Astrocyte (in vitro differentiated cells and primary cell): Measurements from ENCODE around the gene RETREG2. TPM values are rescaled to one million over a fixed set of nuclear protein-coding genes. Genes with fewer than 3 reads are reported as not detected.

Experiments
- DNase-seq: peaks from one replicate; pipeline ENCODE4 v3.0.0-alpha.2; 2010; ENCODE audit warnings: low read depth
- FAIRE-seq: peaks from 2 replicates; lab custom pipeline; 2011; peaks lifted over from hg19 to GRCh38; lab: Jason Lieb, UNC
- H2AFZ ChIP-seq: 2 replicates; pipeline ENCODE4 v1.6.0; 2012; ENCODE audit warnings: low read depth, low read length, inconsistent platforms
- H3K27ac ChIP-seq: 2 replicates; pipeline ENCODE4 v1.5.1; 2011; ENCODE audit warnings: low read depth, low read length, inconsistent platforms
- H3K27me3 ChIP-seq: 2 replicates; pipeline ENCODE4 v1.6.0; 2011; ENCODE audit warnings: low read length, inconsistent platforms; ENCODE audit not compliant: insufficient read depth
- H3K36me3 ChIP-seq: 2 replicates; pipeline ENCODE4 v1.5.1; 2011; ENCODE audit warnings: low read length, inconsistent platforms; ENCODE audit not compliant: insufficient read depth
- H3K4me1 ChIP-seq: 2 replicates; pipeline ENCODE4 v1.5.1; 2011; ENCODE audit warnings: low read length, inconsistent platforms; ENCODE audit not compliant: insufficient read depth
- H3K4me2 ChIP-seq: 2 replicates; pipeline ENCODE4 v1.6.0; 2012; ENCODE audit warnings: low read length, inconsistent platforms
- H3K4me3 ChIP-seq: 2 replicates; pipeline ENCODE4 v1.5.1; 2011; ENCODE audit warnings: low read depth, mild to moderate bottlenecking, low read length, inconsistent platforms; ENCODE audit not compliant: insufficient read depth
- H3K79me2 ChIP-seq: 2 replicates; pipeline ENCODE4 v1.6.0; 2012; ENCODE audit warnings: mild to moderate bottlenecking, low read length, inconsistent platforms; ENCODE audit not compliant: insufficient read depth
- H3K9ac ChIP-seq: 2 replicates; pipeline ENCODE4 v1.6.0; 2012; ENCODE audit warnings: mild to moderate bottlenecking, low read length, inconsistent platforms
- H3K9me3 ChIP-seq: 2 replicates; pipeline ENCODE4 v1.5.1; 2012; ENCODE audit warnings: low read depth, mild to moderate bottlenecking, low read length, inconsistent platforms; ENCODE audit not compliant: insufficient read depth
- H4K20me1 ChIP-seq: 2 replicates; pipeline ENCODE4 v1.6.0; 2012; ENCODE audit warnings: low read length, inconsistent platforms; ENCODE audit not compliant: insufficient read depth
- H3K27ac Mint-ChIP-seq: one replicate; pipeline ENCODE4 v1.8.0; 2021; ENCODE audit warnings: mild to moderate bottlenecking, mixed read lengths; ENCODE audit not compliant: unreplicated experiment
- H3K27me3 Mint-ChIP-seq: one replicate; pipeline ENCODE4 v1.8.0; 2021; ENCODE audit warnings: low read depth, mixed read lengths; ENCODE audit not compliant: unreplicated experiment
- H3K36me3 Mint-ChIP-seq: one replicate; pipeline ENCODE4 v1.8.0; 2021; ENCODE audit warnings: low read depth, mixed read lengths; ENCODE audit not compliant: unreplicated experiment
- H3K4me1 Mint-ChIP-seq: one replicate; pipeline ENCODE4 v1.8.0; 2021; ENCODE audit warnings: low read depth, mixed read lengths; ENCODE audit not compliant: unreplicated experiment
- H3K4me3 Mint-ChIP-seq: one replicate; pipeline ENCODE4 v1.8.0; 2021; ENCODE audit warnings: mild to moderate bottlenecking, moderate library complexity, mixed read lengths; ENCODE audit not compliant: unreplicated experiment
- H3K9me3 Mint-ChIP-seq: one replicate; pipeline ENCODE4 v1.8.0; 2021; ENCODE audit warnings: mild to moderate bottlenecking, mixed read lengths; ENCODE audit not compliant: unreplicated experiment
- CTCF ChIP-seq: IDR thresholded peaks from 2 replicates; pipeline ENCODE4 v1.5.1; 2011; ENCODE audit warnings: low read depth, mild to moderate bottlenecking, inconsistent platforms, low read length, moderate library complexity; ENCODE audit not compliant: insufficient read depth
- EZH2 ChIP-seq: IDR thresholded peaks from 2 replicates; pipeline ENCODE4 v1.6.1; 2012; ENCODE audit warnings: mild to moderate bottlenecking, low read length, inconsistent platforms; ENCODE audit not compliant: insufficient read depth
- total RNA-seq: library from RNA; stranded (reverse); gene quantifications from 2 replicates; pipeline ENCODE4 v1.2.1, GENCODE V29; 2021

RETREG2 gene
- total RNA-seq, 1 donor from 2014 or later: 54.8 TPM

DNA sequence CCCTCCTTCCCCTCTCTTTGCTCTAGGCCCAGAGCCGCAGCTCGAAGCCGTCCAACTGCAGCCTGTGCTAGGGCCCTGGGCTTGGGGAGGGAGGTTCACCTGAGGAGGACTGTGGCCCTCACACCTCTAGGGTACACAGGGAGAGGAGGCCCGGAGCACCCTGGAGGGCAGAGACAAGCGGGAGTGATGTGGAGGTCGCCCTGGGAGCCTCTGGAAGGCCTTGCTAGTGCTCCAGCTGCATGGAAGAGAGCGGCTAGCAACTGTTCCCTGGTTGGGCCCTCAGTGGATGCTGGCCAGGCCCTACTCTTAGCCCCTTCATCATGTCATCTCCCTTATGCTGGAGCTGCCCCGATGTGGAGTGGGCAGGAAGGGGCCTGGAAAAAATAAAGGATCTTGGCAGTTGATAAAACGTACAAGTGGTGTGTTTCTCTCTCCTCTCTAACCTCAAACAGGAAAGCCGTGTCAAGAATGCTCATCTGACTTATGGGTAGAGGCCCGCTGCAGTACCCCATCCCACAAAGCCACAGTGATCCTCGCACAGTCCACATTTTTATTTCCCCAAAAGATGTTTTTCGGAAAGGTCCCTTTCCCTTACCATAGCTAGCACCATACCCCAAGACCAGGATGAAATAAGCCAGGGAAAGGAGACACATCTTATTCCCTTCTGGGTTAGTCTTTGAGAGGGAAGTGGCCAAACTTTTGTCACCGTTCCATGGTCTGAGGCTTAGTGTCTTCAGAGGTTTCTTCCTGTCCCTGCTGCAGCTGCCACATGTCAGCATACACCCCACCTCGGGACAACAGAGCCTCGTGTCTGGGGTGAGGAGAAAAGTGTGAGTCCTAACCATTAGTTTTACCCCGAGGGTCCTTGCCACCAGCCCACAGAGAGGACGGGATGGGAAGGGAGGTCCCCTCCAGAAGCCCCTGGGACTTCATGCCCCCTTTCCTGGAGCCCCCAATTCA lies 31.4 kb downstream of the RETREG2 start:
- H3K4me1 Mint-ChIP-seq: peaks cover 11% of the 10 kb centered on the region
- no peak overlapping the region for H3K9ac ChIP-seq
- FAIRE-seq (no peak), DNase-seq (no peak)
- no peak for TF ChIP-seq EZH2
- H3K4me3 ChIP-seq: no peak overlapping the region
- H3K36me3 Mint-ChIP-seq: peaks cover 16% of the 10 kb centered on the region
- H3K27me3 Mint-ChIP-seq: no peaks in the 10 kb centered on the region
- H3K9me3 ChIP-seq: no peaks in the 10 kb centered on the region
- H4K20me1 ChIP-seq: peaks cover 15% of the 10 kb centered on the region
- no peak overlapping the region for H3K4me3 Mint-ChIP-seq
- H3K9me3 Mint-ChIP-seq: no peaks in the 10 kb centered on the region
- H3K79me2 ChIP-seq: peaks cover 6% of the 10 kb centered on the region
- no peak overlapping the region for H3K27ac Mint-ChIP-seq
- peaks cover 7% of the 10 kb centered on the region for H3K36me3 ChIP-seq
- no peak overlapping the region for H3K4me2 ChIP-seq
- H2AFZ ChIP-seq: no peak overlapping the region
- H3K27ac ChIP-seq: no peak overlapping the region
- H3K4me1 ChIP-seq: peaks cover 16% of the 10 kb centered on the region
- H3K27me3 ChIP-seq: no peaks in the 10 kb centered on the region

DNA sequence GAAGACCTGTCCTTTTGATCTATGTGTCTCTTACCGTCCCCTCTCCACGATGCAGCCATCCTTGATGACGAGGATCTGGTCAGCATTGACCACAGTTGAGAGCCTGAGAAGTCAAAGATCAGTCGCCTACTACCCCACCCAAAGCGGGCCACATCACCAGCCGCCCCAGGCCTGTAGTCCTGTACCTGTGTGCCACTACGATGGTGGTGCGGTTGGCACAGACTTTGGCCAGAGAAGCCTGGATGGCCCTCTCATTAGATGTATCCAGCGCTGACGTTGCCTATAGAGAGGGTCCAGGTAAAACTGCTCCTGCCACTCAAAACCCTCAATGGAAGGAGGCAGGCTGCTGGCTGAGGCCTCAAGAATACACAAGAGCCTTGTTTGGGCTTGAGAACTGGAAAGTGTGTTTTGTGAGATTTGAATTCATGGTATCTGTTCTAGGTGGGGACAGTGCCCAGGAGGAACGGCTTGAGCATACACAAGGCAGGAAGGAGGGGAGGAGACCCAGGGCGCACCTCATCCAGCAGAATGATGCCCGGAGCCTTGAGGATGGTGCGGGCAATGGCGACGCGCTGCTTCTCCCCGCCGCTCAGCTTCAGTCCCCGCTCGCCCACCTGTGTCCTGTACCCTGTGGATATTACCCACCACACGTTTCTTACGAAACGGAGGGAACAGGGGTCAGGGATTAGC lies 32.3 kb downstream of the RETREG2 start:
- FAIRE-seq: no peak
- peaks cover 7% of the 10 kb centered on the region for H3K36me3 ChIP-seq
- H3K9me3 Mint-ChIP-seq: no peaks in the 10 kb centered on the region

More for the DNA sequence above, 32.3 kb downstream of the RETREG2 start:
- peaks cover 24% of the 10 kb centered on the region for H3K36me3 Mint-ChIP-seq
- H3K4me1 Mint-ChIP-seq: peaks cover 11% of the 10 kb centered on the region
- no peak overlapping the region for H3K27ac Mint-ChIP-seq
- peaks cover 16% of the 10 kb centered on the region for H3K4me1 ChIP-seq
- peaks cover 15% of the 10 kb centered on the region for H4K20me1 ChIP-seq
- no peak overlapping the region for H3K27ac ChIP-seq
- no peaks in the 10 kb centered on the region for H3K27me3 ChIP-seq
- no peak overlapping the region for H3K4me2 ChIP-seq
- no peak for DNase-seq
- H3K27me3 Mint-ChIP-seq: no peaks in the 10 kb centered on the region
- TF ChIP-seq CTCF: no peak
- no peak for TF ChIP-seq EZH2
- H3K9me3 ChIP-seq: no peaks in the 10 kb centered on the region
- H3K4me3 ChIP-seq: no peak overlapping the region
- no peak overlapping the region for H3K4me3 Mint-ChIP-seq
- H3K9ac ChIP-seq: no peak overlapping the region
- H2AFZ ChIP-seq: no peak overlapping the region
- peaks cover 6% of the 10 kb centered on the region for H3K79me2 ChIP-seq
